Ascending aorta (tissue), 2 donors: ENCODE data around the gene PGRMC2. TPM values are rescaled to one million over a fixed set of nuclear protein-coding genes. Genes with fewer than 3 reads are reported as not detected.

Source experiments
- DNase-seq, 2 donors: peaks; one replicate each; pipeline ENCODE4 v3.0.0-alpha.2; 2019; ENCODE audit warnings: low spot score in 2 of 2
- H3K27ac ChIP-seq, 2 donors: fragments of 200-600 bp; sonication (generic); one replicate each; pipeline ENCODE4 v1.5.1; 2016 to 2017; ENCODE audit warnings: mild to moderate bottlenecking in 1 of 2
- H3K27me3 ChIP-seq: fragments of 200-600 bp; sonication (generic); one replicate; pipeline ENCODE4 v1.5.1; 2017
- H3K36me3 ChIP-seq, 2 donors: fragments of 200-600 bp; sonication (generic); one replicate each; pipeline ENCODE4 v1.5.1; 2016
- H3K4me1 ChIP-seq, 2 donors: fragments of 200-600 bp; sonication (generic); one replicate each; pipeline ENCODE4 v1.5.1; 2016 to 2017; ENCODE audit warnings: mild to moderate bottlenecking in 1 of 2
- H3K4me3 ChIP-seq, 2 donors: fragments of 200-600 bp; sonication (generic); one replicate each; pipeline ENCODE4 v1.5.1; 2016 to 2017; ENCODE audit warnings: mild to moderate bottlenecking in 1 of 2
- H3K9me3 ChIP-seq, 2 donors: fragments of 200-600 bp; sonication (generic); one replicate each; pipeline ENCODE4 v1.5.1; 2016
- CTCF ChIP-seq, 3 experiments: fragments of 200-600 bp in 2 of 3; fragments of 450-650 bp in 1 of 3; sonication (generic) in 2 of 3; IDR thresholded peaks; one replicate each; pipeline ENCODE4 v1.5.1; 2016 to 2019; ENCODE audit warnings: antibody characterized with exemption in 3 of 3, mild to moderate bottlenecking in 1 of 3, moderate library complexity in 1 of 3
- intact Hi-C: fragments of 100-400 bp; cut with DNase I; formaldehyde crosslinking; loops from one replicate; pipeline ENCODE4 v1.15.1; 2023
- total RNA-seq: library from RNA; depleted of rRNA; stranded (reverse); fragments of >200 nt; gene quantifications from one replicate; pipeline ENCODE4 v1.1.0, GENCODE V29; 2016

PGRMC2 gene
- total RNA-seq, 1 donor from 2014 or later, result 16.5 TPM

DNA sequence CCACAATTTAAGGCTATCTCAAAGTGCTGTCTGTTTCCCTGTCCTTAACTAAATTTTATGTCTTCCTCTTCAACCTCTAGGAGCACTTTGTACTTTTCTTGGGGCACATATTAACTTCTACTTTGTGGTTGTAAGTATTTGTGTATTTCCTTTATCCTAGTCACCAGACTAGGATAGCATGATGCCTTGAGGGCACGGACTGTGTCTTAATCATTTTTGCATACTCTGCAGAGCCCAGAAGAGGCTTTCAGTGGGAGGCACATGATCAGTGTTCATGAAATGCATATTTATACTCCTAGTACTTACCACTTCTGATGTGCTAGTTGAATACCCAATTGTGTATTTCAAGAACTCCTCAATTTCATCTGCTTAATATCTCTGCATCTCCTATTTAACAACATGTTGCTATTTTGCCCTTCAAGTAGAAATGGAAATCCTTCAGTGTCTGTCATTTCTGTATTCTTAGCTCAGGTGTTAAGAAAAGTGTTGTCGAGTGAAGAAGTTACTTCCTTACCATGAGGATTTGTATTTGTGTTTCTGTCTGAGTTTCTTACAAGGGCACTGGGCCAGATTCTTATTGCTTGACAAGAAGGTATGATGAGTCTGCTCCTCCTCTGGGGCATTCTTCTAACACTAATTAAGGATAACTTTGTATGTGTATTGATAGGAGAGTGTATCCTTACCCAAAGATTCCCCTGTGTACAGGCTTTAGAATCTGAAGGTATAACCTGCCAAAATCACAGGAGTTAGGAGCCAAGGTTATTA lies 28.3 kb upstream of the PGRMC2 start:
- H3K27me3 ChIP-seq, result no peaks in the 10 kb centered on the region
- peaks cover 0 to under 1% of the 10 kb centered on the region in 2 donors for H3K4me1 ChIP-seq
- no peak overlapping the region for H3K4me3 ChIP-seq
- DNase-seq, result no peak
- TF ChIP-seq CTCF (IDR thresholded peaks at IDR 0.05), result no peak
- intact Hi-C loops, result no loop called here
- no peaks in the 10 kb centered on the region for H3K9me3 ChIP-seq
- no peaks in the 10 kb centered on the region for H3K36me3 ChIP-seq
- H3K27ac ChIP-seq, result no peak overlapping the region

GRCh38 chr4:128311659-128312403 lies 24.2 kb upstream of the PGRMC2 start:
- no peak for TF ChIP-seq CTCF (IDR thresholded peaks at IDR 0.05)
- H3K36me3 ChIP-seq, result no peaks in the 10 kb centered on the region
- no peak overlapping the region for H3K27ac ChIP-seq
- no peaks in the 10 kb centered on the region for H3K9me3 ChIP-seq
- DNase-seq, result no peak
- peaks cover 0 to 5% of the 10 kb centered on the region in 2 donors for H3K4me1 ChIP-seq
- intact Hi-C loops, result no loop called here
- no peak overlapping the region for H3K4me3 ChIP-seq
- no peaks in the 10 kb centered on the region for H3K27me3 ChIP-seq

- DNase-seq, result no peak
- intact Hi-C loops, result no loop called here
- no peak overlapping the region for H3K27ac ChIP-seq
Measured at GRCh38 chr4:128310266-128310697, 22.7 kb upstream of the PGRMC2 start.

DNA sequence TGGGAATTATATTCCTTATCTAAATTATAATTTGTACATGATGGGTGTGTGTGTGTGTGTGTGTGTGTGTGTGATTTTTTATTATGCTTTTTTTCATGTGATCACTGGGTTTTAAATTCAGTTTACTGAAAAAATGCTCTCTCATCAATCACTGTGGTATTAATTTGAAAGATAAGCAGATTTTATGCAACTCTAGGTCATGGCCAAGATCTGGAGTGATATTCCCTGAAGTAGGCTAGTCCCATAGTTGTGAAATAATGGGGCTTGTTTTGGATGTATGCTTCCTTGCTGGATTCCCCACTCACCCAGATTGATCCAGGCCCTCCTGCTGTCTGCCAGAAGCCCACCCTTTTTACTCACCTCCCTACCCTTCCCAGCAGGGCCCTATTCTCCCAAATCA lies 22.0 kb upstream of the PGRMC2 start:
- intact Hi-C loops, result no loop called here
- no peak overlapping the region for H3K27ac ChIP-seq

More at GRCh38 chr4:128310266-128310697, 22.7 kb upstream of the PGRMC2 start:
- H3K9me3 ChIP-seq, result no peaks in the 10 kb centered on the region
- no peak overlapping the region for H3K4me3 ChIP-seq
- no peaks in the 10 kb centered on the region for H3K27me3 ChIP-seq
- peaks cover 0 to 5% of the 10 kb centered on the region in 2 donors for H3K4me1 ChIP-seq
- H3K36me3 ChIP-seq, result no peaks in the 10 kb centered on the region
- no peak for TF ChIP-seq CTCF (IDR thresholded peaks at IDR 0.05)

DNA sequence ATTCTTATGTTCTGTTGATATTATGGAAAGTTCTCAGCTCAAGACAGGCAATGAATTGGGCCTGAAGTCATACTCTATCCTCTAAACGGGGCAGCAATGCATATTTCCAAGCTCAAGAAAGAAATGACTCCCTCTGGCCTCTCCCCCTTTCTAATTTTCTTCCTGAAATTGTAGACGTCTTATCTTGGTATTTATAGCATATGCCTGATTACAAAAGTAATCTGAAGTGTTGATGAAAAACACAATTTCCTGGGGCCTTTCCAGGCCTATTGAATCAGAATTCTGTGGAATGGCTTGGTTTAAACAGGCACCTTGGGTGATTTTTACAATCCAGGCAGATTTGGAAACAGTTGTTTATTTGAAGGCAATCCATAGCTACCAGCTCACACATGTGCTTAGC lies 21.4 kb upstream of the PGRMC2 start:
- intact Hi-C loops, result no loop called here
- H3K27ac ChIP-seq, result peak overlapping the region; percentile 42 to 53

More for the DNA sequence above, 22.0 kb upstream of the PGRMC2 start:
- TF ChIP-seq CTCF (IDR thresholded peaks at IDR 0.05), result no peak
- no peaks in the 10 kb centered on the region for H3K27me3 ChIP-seq
- no peaks in the 10 kb centered on the region for H3K9me3 ChIP-seq
- no peaks in the 10 kb centered on the region for H3K36me3 ChIP-seq
- DNase-seq, result no peak
- H3K4me3 ChIP-seq, result no peak overlapping the region
- peaks cover 0 to 5% of the 10 kb centered on the region in 2 donors for H3K4me1 ChIP-seq

More for the DNA sequence above, 21.4 kb upstream of the PGRMC2 start:
- Histone ChIP-seq H3K36me3 (no peaks in the 10 kb centered on the region), H3K4me1 (peaks cover 0 to 5% of the 10 kb centered on the region in 2 donors), H3K4me3 (no peak overlapping the region), H3K9me3 (no peaks in the 10 kb centered on the region), H3K27me3 (no peaks in the 10 kb centered on the region)
- TF ChIP-seq CTCF (IDR thresholded peaks at IDR 0.05), result no peak
- DNase-seq, result no peak
